Measurements from ENCODE around the gene IFT81.
A peak's percentile ranks its signal among the peaks of the same experiment; 100 is the strongest.

IFT81 gene

GRCh38 chr12:110165540-110166159 is 41.5 kb downstream of the IFT81 start:
- peak; percentile 24 for DNase-seq

- DNase-seq = no peak
Observed at GRCh38 chr12:110168732-110169455, 44.7 kb downstream of the IFT81 start.

GRCh38 chr12:110170535-110171185 is 46.5 kb downstream of the IFT81 start:
- no peak for DNase-seq

- no peak for DNase-seq
Observed at GRCh38 chr12:110171186-110171538, 47.0 kb downstream of the IFT81 start.

GRCh38 chr12:110171636-110172035 is 47.5 kb downstream of the IFT81 start:
- no peak for DNase-seq

- no peak for DNase-seq
Observed at GRCh38 chr12:110174373-110174996, 50.3 kb downstream of the IFT81 start.

- DNase-seq = no peak
Observed at GRCh38 chr12:110175201-110175600, 51.0 kb downstream of the IFT81 start.

GRCh38 chr12:110176745-110177144 is 52.6 kb downstream of the IFT81 start:
- no peak for DNase-seq

- DNase-seq = no peak
Observed at GRCh38 chr12:110179291-110179690, 55.1 kb downstream of the IFT81 start.

- no peak for DNase-seq
Observed at GRCh38 chr12:110180591-110181005, 56.4 kb downstream of the IFT81 start.

GRCh38 chr12:110182281-110182680 is 58.1 kb downstream of the IFT81 start:
- DNase-seq = no peak

GRCh38 chr12:110183386-110183785 is 59.2 kb downstream of the IFT81 start:
- no peak for DNase-seq

GRCh38 chr12:110185626-110186025 is 61.5 kb downstream of the IFT81 start:
- no peak for DNase-seq

GRCh38 chr12:110186059-110186458 is 61.9 kb downstream of the IFT81 start:
- no peak for DNase-seq

GRCh38 chr12:110193196-110193595 is 69.0 kb downstream of the IFT81 start:
- DNase-seq = no peak

- DNase-seq = no peak
Observed at GRCh38 chr12:110197003-110197402, 72.8 kb downstream of the IFT81 start.

GRCh38 chr12:110198386-110198785 is 74.2 kb downstream of the IFT81 start:
- no peak for DNase-seq

GRCh38 chr12:110199339-110200123 is 75.4 kb downstream of the IFT81 start:
- DNase-seq = no peak

GRCh38 chr12:110200124-110200417 is 75.9 kb downstream of the IFT81 start:
- DNase-seq = no peak

- no peak for DNase-seq
Observed at GRCh38 chr12:110201995-110202394, 77.8 kb downstream of the IFT81 start.

- DNase-seq = no peak
Observed at GRCh38 chr12:110203546-110203945, 79.4 kb downstream of the IFT81 start.

- no peak for DNase-seq
Observed at GRCh38 chr12:110205931-110206330, 81.8 kb downstream of the IFT81 start.

Data from NCI-H510A treated with DMSO at 0.1 percent for 48 hours (cell line).